Epidermal melanocyte (primary cell): ENCODE data around the gene GALNT17.

Experiments
- DNase-seq: peaks from one replicate; pipeline ENCODE4 v3.0.0; 2011; ENCODE audit warnings: low spot score; ENCODE audit not compliant: insufficient read length

GALNT17 gene

DNA sequence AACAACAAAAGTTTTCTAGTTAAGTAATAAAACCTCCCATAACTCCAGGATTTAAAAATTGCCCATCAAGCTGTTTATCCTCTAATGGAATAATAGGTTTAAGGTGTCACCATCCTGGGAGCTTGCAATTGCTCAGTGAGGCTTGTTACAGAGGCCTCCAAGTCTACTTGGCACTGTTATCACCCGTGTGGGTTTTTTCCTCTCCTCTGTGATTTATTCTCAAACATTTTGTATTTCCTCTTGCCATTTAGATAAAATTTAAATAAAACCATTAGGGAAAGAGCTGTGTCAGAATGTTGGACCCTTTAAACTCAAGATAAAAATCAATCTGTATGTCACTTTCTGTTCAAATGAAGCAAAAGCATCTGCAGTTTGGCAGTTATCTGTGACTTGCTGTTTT is 202.6 kb downstream of the GALNT17 start:
- DNase-seq = no peak

DNA sequence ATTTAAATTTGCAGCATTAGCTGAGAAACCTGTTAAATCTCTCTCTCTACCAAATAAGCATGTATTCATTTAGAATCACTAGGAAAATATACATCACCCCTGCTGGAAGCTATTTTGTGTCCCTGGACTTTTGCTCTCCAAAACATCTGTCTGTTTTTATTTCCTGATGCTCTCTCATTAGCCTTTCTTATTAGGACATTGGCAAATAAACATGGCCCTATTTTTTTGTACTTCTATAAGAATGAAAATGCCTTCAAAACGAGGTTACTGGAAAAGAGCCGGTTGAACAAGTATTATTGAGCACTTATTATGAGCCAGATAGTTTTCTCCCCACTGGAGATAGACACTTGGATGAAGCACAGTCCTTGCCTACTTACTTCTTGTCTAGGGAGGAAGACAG is 206.9 kb downstream of the GALNT17 start:
- no peak for DNase-seq

DNA sequence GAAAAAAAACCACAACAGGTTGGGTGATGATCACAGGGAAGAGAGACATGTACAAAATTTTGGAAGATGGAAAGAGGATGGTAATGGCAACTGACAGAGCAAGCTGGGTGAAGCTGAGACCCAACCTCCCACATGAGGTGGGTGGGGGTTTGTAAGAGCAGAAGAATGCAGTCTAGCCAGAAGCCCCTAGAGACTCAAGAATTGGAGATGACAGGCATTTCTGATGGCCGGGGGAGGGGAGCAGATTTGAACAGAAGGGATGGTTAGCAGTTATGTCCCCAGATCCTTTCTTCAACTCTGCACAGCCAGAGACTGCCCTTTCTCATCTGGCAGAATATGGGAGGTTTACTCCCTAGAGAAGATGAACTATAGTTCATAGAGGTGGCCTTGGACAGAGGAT is 208.0 kb downstream of the GALNT17 start:
- DNase-seq = no peak

DNA sequence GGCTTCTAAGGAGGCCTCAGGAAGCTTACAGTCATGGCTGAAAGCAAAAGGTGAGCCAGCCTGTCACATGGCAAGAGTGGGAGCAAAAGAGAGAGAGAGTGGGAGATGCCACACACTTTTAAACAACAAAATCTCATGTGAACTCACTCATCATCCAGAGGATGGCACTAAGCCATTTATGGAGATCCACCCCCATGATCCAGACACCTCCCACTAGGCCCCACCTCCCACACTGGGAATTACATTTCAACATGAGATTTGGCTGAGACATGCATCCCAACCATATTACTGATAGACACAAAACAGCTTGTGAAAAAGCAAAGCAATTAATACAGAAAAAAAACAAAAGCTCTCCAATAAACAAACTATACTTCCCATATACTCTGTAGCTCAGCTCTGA is 210.3 kb downstream of the GALNT17 start:
- DNase-seq = no peak

DNA sequence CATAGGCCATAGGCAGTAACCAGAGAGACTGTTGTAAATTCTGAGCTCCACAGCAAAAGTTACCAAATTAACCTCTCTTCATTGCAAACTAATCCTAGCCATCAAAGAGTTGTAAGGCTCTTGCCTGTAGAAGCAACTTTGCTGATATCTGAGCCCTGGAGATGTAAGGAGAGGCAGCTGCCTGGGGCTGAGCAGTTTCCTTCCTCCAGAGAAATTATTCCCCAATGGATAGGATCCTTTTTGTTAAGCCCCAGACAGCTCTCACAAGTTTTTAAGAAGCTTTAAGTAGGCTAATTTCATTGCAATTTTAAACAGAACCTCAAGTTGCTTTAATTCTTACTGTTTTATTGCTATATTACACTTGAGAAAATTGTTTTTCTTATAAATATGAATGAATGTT is 211.1 kb downstream of the GALNT17 start:
- no peak for DNase-seq

DNA sequence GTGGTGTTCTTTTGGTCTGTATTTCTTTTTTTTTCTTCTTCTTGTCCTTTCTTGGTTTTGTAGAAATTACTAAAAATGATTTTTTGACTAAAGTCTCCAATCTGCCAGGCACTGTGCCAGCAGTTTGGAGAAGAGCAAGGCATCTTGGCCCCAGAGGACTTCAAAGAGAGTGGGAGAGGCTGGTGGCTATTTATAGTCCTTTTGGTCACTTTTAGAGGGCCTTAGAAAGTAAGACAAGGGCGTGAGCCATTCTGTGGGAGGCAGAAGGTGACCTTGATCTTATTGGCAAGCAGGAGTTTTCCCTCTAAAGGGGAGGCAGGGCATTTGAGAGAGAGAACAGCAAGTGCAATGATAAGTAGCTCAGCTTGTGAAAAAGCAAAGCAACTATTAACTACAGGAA is 211.9 kb downstream of the GALNT17 start:
- no peak for DNase-seq

DNA sequence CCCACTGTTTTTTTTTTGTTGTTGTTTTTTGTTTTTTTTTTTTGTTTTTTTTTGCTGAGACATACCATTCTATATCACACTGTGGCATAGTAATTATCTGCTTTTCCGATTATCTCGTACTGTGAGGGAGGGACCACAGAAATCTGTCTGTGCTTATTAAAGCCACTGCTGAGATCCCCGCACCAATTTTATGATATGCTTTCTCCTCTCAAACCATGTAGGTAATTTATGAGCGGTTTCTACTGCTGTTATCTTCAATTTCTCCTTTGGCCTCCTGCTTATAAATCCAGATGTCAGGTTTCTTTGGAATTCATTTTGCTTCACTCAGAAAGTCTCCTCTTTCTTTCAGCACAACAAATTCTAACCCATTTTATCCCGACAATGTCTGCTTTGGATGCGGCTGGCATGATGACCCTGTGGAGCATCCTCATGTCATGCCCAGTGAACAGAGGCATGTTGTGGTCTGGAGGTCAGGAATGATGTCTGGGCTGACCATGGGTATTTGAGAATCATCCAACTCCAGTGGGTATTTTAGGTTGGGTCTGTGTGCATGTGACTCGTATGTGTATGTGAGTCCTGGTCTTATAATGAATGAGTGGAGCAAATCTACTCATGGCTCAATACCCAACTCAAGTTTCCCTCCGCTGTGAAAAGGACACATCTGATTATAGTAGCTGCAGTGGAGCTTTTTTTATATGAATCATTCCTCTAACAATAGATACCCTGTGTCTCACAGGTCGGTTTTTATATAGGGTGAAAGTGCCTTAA is 213.4 kb downstream of the GALNT17 start:
- DNase-seq = no peak

DNA sequence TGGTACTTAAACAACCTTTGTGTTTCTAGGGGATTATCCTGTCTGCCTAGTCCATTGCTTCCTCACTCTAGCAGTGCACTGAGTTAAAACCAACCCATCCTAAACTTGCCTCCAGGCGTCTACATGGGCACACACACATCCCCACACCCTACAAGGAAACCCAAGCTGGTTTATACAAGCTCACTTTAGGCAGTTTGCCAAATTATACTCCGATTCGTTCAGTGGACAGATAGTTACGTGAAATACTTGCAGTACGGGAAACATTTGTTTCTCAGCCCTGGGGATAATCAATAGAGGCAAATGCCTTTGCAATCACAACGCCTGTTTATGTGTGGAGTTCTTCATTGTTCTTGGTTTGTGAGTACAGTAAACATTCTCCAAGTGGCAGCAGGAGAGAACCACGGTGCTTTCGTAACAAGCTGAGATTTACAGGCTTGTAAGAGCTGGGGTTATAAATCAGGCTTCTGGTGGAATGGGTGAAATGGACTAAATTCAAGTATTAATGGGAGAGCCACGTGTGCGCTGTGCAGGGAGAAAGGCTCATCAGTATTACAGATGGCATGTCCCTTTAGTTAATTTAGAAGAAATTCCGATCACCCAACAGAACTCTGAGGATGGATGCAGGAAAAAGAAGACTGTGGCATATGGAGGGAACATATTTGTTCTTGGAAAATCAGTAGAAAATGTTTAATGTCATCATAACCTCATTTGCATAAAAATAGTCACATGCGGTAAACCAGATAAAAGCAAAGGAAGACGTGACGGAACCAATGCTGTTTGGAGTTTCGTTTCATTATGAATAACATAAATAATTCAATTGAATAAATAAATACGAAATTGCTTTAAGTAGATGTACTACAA is 217.1 kb downstream of the GALNT17 start:
- DNase-seq = no peak

DNA sequence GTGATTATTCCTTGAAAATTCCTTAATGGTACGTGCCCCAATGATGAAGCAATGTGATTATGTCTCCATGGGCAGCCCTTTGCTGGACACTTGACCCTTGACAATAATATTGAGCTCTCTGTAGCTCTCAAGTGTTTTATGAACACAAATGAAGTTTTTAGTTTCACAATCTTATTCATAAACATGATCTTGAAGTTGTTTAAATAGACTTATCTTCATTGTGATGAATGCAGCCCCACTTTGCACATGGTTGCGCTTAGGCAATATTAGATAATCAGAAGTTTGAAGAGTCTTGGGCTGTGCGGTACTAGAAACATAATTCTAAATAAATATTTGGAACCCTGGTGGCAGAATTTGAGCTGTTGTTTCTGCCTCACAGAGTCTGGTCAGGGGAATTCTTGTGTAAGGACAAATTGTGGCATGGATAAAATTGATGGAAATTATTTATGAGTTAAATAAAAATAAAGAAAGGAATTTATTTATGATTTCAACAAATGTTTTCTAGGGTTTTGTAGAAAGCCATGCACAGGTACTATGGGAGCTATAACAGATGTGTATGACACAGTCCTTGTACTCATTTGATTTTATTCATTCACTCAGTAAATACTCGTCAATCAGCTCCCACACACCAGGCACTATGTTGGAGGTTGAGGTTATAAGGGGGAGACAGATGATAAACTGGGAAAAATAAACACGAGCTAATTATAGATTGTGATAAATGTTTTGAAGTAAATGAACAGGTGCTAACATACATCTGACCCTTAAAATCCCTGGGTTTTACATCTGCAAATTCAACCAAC is 217.9 kb downstream of the GALNT17 start:
- DNase-seq = no peak

DNA sequence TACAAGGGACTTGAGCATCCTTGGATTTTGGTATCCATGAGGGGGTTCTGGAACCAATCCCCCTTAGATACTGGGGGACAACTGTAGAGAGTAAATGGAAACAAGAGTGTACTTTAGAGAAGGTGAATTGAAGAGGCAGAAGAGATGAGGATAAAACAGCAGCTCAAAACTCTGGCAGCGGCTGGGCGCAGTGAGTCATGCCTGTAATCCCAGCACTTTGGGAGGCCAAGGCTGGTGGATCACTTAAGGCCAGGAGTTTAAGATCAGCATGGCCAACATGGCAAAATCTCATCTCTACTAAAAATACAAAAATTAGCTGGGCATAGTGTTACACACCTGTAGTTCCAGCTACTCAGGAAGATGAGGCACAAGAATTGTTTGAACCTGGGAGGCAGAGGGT is 218.7 kb downstream of the GALNT17 start:
- no peak for DNase-seq

DNA sequence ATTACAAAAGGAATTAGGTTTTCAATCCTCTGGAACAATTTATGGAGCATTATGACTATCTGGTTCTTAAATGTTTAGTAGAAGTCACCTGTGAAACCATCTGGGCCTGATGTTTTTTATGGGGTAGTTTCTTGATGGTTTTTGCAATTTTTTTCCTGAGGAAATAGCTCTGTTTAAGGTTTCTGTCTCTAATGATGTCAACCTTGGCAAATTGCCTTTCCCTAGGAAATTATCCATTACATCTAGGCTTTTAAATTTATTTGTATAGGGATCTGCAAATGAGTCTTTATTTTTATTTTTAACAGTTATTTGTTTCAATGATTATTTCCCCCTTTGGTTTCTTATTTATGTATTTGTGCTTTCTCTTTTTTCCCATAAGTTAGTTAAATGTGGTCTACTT is 222.8 kb downstream of the GALNT17 start:
- no peak for DNase-seq

DNA sequence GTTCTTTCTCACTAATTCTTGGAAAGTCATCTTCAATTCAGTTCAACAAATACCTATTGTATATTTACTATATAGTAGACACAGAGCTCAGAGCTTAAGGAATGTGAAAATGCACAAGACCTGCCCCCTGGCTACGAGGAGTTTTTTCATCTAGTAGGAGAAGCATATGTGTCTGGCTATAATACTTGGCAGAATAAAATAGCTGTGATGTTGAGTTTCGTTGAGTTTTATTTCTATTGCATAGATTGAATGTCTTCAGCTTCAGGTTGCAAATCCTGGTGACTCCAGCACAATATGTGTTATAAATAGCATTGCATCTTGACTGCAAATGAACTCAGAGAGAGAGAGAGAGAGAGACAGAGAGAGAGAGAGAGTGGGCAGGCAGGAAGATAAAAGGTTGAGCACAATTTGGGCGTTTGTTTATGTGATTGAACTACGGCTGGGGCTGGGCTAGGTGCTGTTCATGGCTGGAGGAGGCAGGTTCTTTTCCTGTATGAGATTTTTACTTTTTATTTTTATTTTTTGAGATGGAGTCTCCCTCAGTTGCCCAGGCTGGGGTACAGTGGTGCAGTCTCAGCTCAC is 229.6 kb downstream of the GALNT17 start:
- no peak for DNase-seq

DNA sequence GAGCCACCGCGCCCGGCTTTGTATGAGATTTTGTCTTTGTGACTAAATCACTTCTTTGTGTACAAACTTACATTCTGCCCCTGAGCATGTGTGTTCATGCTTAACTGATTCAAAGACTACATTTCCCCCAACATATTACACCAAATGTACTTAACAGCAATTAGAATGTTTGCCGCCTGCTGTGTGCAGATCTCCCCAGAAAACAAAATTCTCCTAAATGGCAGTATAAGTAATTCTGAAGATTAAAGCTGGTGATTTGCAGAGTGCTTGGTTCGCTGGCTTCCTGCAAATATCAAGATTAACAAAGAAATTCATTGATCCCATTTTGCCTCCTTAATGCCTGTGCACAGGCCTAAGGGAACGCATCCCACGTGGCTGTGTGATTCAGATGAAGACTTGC is 230.3 kb downstream of the GALNT17 start:
- no peak for DNase-seq

DNA sequence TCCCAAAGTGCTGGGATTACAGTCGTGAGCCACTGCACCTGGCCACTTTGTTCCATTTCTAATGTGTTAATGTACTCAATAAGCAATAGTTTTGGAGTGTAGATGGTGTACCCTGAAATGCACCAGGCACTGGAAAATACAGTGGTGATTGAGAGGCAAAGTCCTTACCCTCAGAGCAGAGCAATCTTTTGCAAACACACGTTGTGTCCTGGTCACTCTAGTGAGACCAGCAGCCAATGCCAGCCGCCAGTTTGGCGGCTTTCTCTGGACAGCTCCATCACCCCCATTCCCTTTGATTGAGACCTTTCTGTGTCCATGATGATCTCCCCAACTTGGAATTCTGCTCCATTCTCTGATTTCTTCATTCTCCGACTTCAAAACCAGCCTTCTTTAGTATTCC is 231.3 kb downstream of the GALNT17 start:
- no peak for DNase-seq

DNA sequence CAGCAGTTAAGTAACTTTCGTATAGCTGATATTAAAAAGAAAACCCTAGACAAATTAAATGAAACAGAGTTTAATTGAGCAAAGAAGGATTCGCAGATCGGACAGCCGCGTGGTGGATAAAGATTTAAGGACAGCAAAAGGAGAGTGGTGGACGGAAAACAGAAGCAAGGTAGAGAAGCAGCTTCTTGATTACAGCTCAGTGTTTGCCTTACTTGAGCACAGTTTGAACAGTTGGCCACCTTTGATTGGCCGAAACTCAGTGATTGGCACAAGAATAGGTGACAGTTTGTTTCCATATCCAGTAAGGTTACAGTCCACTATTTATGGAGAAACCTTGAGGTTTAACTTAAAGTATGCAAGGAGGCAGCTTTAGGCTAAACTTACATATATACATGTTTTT is 231.7 kb downstream of the GALNT17 start:
- DNase-seq = no peak

DNA sequence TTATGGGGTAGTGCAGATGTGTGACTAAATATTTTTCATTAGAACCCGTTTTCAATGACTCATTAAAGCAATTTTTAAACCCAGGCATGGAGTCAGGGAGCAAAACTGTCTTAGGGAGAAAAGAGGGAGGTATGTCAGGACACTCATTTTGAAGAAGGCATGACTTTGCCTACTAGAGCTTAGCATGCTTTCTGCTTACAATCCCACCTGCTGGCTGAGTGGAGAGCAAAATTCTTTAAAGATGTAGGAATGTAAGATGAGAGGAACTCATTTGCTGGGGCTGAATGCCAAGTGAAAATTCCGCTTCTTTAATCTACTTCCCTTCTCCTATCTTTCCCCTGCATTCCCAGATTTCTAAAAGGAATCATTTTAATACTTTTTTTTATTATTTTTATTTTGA is 232.6 kb downstream of the GALNT17 start:
- no peak for DNase-seq

DNA sequence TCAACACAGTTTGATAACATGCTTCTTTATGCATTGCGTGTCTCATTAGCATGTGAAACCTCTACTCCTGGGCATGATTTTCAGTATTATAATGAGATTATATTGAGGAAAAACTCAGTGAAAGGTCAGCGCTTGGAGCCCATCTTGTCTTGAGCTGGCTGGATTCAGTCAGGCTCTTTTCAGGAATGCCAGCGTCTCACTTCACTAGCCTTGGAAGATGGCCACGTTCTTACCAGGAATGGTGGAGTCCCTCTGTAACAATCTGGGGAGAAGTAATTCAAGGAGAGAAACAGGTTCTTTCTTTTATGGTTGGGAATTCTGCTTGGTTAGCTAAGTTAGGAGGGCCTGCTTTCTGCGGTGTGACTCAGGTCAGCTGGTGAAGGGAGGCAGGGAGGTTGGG is 241.0 kb downstream of the GALNT17 start:
- DNase-seq = no peak

DNA sequence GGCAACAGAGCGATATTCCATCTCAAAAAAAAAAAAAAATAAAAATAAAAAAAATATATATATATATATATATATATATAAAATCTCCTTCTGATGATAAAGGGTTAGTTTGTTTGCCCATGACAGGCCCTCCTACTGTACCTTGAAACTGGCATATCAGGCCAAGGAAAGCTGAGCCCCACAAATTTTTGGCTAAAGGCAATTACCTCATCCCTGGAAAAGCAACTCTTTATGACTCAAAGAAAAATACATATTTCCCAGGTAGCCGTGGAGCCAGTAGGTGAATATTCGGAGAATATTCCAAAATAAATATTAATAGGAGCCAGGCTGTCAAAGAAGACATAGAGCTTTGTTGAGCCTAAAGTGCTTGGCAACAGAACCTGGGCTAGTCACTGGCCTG is 245.1 kb downstream of the GALNT17 start:
- DNase-seq = no peak

DNA sequence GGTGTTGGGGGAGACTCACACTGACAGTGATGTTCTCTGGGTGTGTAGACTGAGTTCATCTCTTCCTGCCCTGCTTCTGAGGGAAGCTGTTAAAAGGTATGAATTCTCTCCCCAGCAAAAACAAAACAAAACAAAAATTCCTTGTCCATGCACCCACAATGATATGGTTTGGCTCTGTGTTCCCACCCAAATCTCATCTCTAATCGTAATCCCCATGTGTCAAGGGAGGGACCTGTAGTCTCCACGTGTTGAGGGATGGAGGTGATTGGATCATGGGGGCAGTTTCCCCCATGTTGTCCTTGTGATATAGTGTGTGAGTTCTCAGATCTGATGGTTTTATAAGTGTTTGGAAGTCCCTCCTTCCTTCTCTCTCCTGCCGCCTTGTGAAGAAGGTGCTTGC is 245.5 kb downstream of the GALNT17 start:
- DNase-seq = no peak

DNA sequence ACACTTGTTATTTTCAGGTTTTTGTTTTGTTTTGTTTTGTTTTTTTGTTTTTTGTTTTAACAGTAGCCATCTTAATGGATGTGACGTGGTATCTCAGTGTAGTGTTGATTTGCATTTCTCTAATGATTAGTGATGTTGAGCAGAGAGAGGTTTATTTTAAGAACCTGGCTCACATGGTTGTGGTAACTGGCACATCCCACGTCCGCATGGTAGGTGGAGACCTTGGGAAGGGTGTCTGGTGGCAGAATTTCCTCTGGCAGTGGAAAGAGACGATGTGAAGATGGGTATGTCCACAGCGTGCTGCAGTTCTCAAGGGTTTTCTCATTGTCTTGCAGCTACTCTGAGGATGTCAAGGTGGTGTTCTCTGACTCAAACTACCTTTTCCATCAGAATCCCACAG is 252.2 kb downstream of the GALNT17 start:
- DNase-seq = no peak

DNA sequence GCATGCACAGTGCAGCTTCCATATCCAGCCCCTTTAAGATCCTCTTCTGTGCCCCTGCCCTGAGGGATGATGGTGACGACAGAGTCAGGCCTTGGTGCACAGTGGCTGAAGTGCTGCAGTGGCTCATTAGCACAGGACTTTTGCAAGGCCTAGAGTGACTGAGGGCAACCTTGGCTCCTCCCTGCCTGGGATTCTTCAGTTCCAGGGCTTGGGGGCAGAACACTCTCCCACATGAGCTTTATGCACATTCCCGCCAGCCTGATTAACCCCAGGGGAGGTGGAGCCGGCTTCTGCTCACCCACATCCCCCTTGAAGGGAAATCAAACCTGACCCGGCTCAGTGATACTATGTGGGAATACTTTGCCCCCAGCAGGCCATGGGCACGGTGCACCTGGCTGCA is 253.4 kb downstream of the GALNT17 start:
- DNase-seq = no peak
